ENCODE measurements around the gene ZFAND3.

The ZFAND3 gene

GRCh38 chr6:37819177-37819801 lies at the start of gene ZFAND3:
TSS of gene ZFAND3 (plus strand) at chr6:37819727. CDS start at chr6:37819946, 219 bp downstream.
- H3K79me2 ChIP-seq (ENCODE audit: insufficient read depth, low read length), result peaks cover 9% of the 10 kb centered on the region
- peak within 1 kb of the TSS; percentile 61 for H2AFZ ChIP-seq (ENCODE audit: low read length)
- H3K9me3 ChIP-seq (ENCODE audit: low read length), result no peaks in the 10 kb centered on the region
- peak within 1 kb of the TSS; percentile 59 for H3K27ac ChIP-seq (ENCODE audit: low read depth, low read length, poor library complexity, severe bottlenecking)
- peak within 1 kb of the TSS; percentile 89 for H3K9ac ChIP-seq (ENCODE audit: low read length)
- H3K27me3 ChIP-seq (ENCODE audit: insufficient read depth, low read length), result no peaks in the 10 kb centered on the region
- H3K9me2 ChIP-seq (ENCODE audit: low read depth, low read length), result no peaks in the 10 kb centered on the region
- H4K20me1 ChIP-seq (ENCODE audit: insufficient read depth, low read length), result no peaks in the 10 kb centered on the region
- peaks cover 23% of the 10 kb centered on the region for H3K4me1 ChIP-seq (ENCODE audit: insufficient read depth, low read length, severe bottlenecking)
- peak within 1 kb of the TSS; percentile 96 for H3K4me2 ChIP-seq (ENCODE audit: low read length)
- H3K4me3 ChIP-seq (ENCODE audit: low read depth, low read length, poor library complexity, severe bottlenecking), result peak within 1 kb of the TSS; percentile 86
- no peak for TF ChIP-seq CTCF (IDR thresholded peaks at IDR 0.05; ENCODE audit: low read length)
- no peaks in the 10 kb centered on the region for H3K36me3 ChIP-seq (ENCODE audit: insufficient read depth, low read length)
- H3F3A ChIP-seq (ENCODE audit: insufficient read depth, low read length), result no peaks in the 10 kb centered on the region; the same call in 1 of the 2 replicates

GRCh38 chr6:37774028-37774680 lies 45.4 kb upstream of the ZFAND3 start:
- Histone ChIP-seq H3F3A (ENCODE audit: insufficient read depth, low read length) (no peaks in the 10 kb centered on the region), H3K27ac (ENCODE audit: low read depth, low read length, poor library complexity, severe bottlenecking) (no peak overlapping the region), H3K9me3 (ENCODE audit: low read length) (0 out of 2 replicates have a peak, but pooled peaks cover 4% of the 10 kb centered on the region), H3K9ac (ENCODE audit: low read length) (no peak overlapping the region), H4K20me1 (ENCODE audit: insufficient read depth, low read length) (no peaks in the 10 kb centered on the region), H2AFZ (ENCODE audit: low read length) (no peak overlapping the region), H3K27me3 (ENCODE audit: insufficient read depth, low read length) (no peaks in the 10 kb centered on the region; the same call in 1 of the 2 replicates), H3K4me3 (ENCODE audit: low read depth, low read length, poor library complexity, severe bottlenecking) (no peak overlapping the region), H3K9me2 (ENCODE audit: low read depth, low read length) (no peaks in the 10 kb centered on the region), H3K79me2 (ENCODE audit: insufficient read depth, low read length) (no peaks in the 10 kb centered on the region), H3K4me2 (ENCODE audit: low read length) (no peak overlapping the region), H3K36me3 (ENCODE audit: insufficient read depth, low read length) (no peaks in the 10 kb centered on the region), H3K4me1 (ENCODE audit: insufficient read depth, low read length, severe bottlenecking) (peaks cover 15% of the 10 kb centered on the region)
- TF ChIP-seq CTCF (IDR thresholded peaks at IDR 0.05; ENCODE audit: low read length) (no peak), EZH2 (IDR thresholded peaks at IDR 0.05; ENCODE audit: borderline replicate concordance, low read length) (no peak)

GRCh38 chr6:37776566-37776965 lies 43.0 kb upstream of the ZFAND3 start:
- Histone ChIP-seq H2AFZ (ENCODE audit: low read length) (no peak overlapping the region), H3K9ac (ENCODE audit: low read length) (no peak overlapping the region; the same call in 1 of the 2 replicates)
- TF ChIP-seq CTCF (IDR thresholded peaks at IDR 0.05; ENCODE audit: low read length) (no peak), EZH2 (IDR thresholded peaks at IDR 0.05; ENCODE audit: borderline replicate concordance, low read length) (no peak)

More at GRCh38 chr6:37776566-37776965, 43.0 kb upstream of the ZFAND3 start:
- Histone ChIP-seq H3K9me3 (ENCODE audit: low read length) (0 out of 2 replicates have a peak, but pooled peaks cover 4% of the 10 kb centered on the region), H3K27me3 (ENCODE audit: insufficient read depth, low read length) (no peaks in the 10 kb centered on the region; the same call in 1 of the 2 replicates), H4K20me1 (ENCODE audit: insufficient read depth, low read length) (no peaks in the 10 kb centered on the region), H3K27ac (ENCODE audit: low read depth, low read length, poor library complexity, severe bottlenecking) (no peak overlapping the region), H3K4me3 (ENCODE audit: low read depth, low read length, poor library complexity, severe bottlenecking) (peak overlapping the region; percentile 28), H3K9me2 (ENCODE audit: low read depth, low read length) (no peaks in the 10 kb centered on the region), H3K4me1 (ENCODE audit: insufficient read depth, low read length, severe bottlenecking) (peaks cover 15% of the 10 kb centered on the region), H3K36me3 (ENCODE audit: insufficient read depth, low read length) (no peaks in the 10 kb centered on the region), H3F3A (ENCODE audit: insufficient read depth, low read length) (no peaks in the 10 kb centered on the region), H3K4me2 (ENCODE audit: low read length) (peak overlapping the region; percentile 52; the same call in 1 of the 2 replicates), H3K79me2 (ENCODE audit: insufficient read depth, low read length) (no peaks in the 10 kb centered on the region)

Data from OCI-LY1 (cell line).